GM23338 (cell line): Measurements from ENCODE around the gene ZNF570.
A peak's percentile ranks its signal among the peaks of the same experiment; 100 is the strongest.

Source experiments
- CTCF ChIP-seq, 2 experiments: fragments of 200-600 bp in 1 of 2; sonication (generic) in 1 of 2; conservative IDR thresholded peaks; 2 replicates each; pipeline versions ENCODE4 v1.5.1 to v1.6.1; 2016 to 2017; ENCODE audit warnings: antibody characterized with exemption in 2 of 2, low read depth in 2 of 2, mild to moderate bottlenecking in 2 of 2, moderate library complexity in 1 of 2
- ETS1 ChIP-seq: IDR thresholded peaks from 2 replicates; pipeline ENCODE4 v1.6.1; 2016; ENCODE audit warnings: antibody characterized with exemption
- EZH2 ChIP-seq: fragments of 200-600 bp; sonication (generic); IDR thresholded peaks from one replicate; pipeline ENCODE4 v1.8.0; 2017; ENCODE audit warnings: antibody characterized with exemption, mild to moderate bottlenecking, low read depth; ENCODE audit not compliant: unreplicated experiment
- EZH2phosphoT487 ChIP-seq: fragments of 200-600 bp; sonication (generic); IDR thresholded peaks from one replicate; pipeline ENCODE4 v1.8.1; 2018; ENCODE audit warnings: antibody characterized with exemption; ENCODE audit not compliant: unreplicated experiment
- JUNB ChIP-seq: IDR thresholded peaks from one replicate; pipeline ENCODE4 v1.6.1; 2016; ENCODE audit warnings: antibody characterized with exemption; ENCODE audit not compliant: unreplicated experiment
- POLR2AphosphoS5 ChIP-seq: IDR thresholded peaks from 2 replicates; pipeline ENCODE4 v1.6.1; 2016; ENCODE audit warnings: antibody characterized with exemption, low read depth
- REST ChIP-seq: IDR thresholded peaks from one replicate; pipeline ENCODE4 v1.6.1; 2018; ENCODE audit warnings: antibody characterized with exemption; ENCODE audit not compliant: unreplicated experiment
- ZNF114 ChIP-seq: fragments of 250-450 bp; sonication (Bioruptor Pico); IDR thresholded peaks from 2 replicates; pipeline ENCODE4 v1.5.0; 2020; ENCODE audit warnings: mild to moderate bottlenecking, moderate library complexity

GRCh38 chr19:37466798-37467607 lies 2.2 kb upstream of the ZNF570 start, which contains the start of gene ZNF569:
- TF ChIP-seq JUNB (no peak), EZH2 (no peak), CTCF (conservative IDR thresholded peaks at IDR 0.05; ENCODE audit: low read depth in 2 of 2) (no peak), ETS1 (peak; percentile 96), REST (no peak), POLR2AphosphoS5 (peak; percentile 64), ZNF114 (CRISPR knock-in tag) (no peak), EZH2phosphoT487 (no peak)
